Skin of body (tissue), 1 donor: ENCODE results near the gene CARHSP1. TPM values are rescaled to one million over a fixed set of nuclear protein-coding genes. Genes with fewer than 3 reads are reported as not detected.

Experiments used
- total RNA-seq: library from RNA; depleted of rRNA; stranded (reverse); fragments of >200 nt; gene quantifications from one replicate; pipeline ENCODE4 v1.2.3, GENCODE V29; 2014

Gene CARHSP1
- total RNA-seq, 1 donor from 2014 or later = 34.9 TPM

Other genes starting within 250 kb of the CARHSP1 start
- 26.9 TPM for gene METTL22, start 247.3 kb downstream of the CARHSP1 start, total RNA-seq
- 5.8 TPM for gene ABAT, start 194.4 kb downstream of the CARHSP1 start, total RNA-seq
- gene TMEM186, start 71.4 kb downstream of the CARHSP1 start, total RNA-seq = 4.5 TPM
- 28.8 TPM for gene PMM2, start 71.2 kb downstream of the CARHSP1 start, total RNA-seq
- not detected for gene LITAFD, start 13.3 kb upstream of the CARHSP1 start, total RNA-seq
- 96.4 TPM for gene USP7, start 94.9 kb upstream of the CARHSP1 start, total RNA-seq
- gene HAPSTR1, start 222.6 kb upstream of the CARHSP1 start, total RNA-seq = 47.4 TPM